NB4 (cell line): ENCODE results near the gene RFTN2.

Experiments used
- DNase-seq: peaks from one replicate; pipeline ENCODE4 v3.0.0; 2010; ENCODE audit warnings: low read depth
- H3K4me3 ChIP-seq: one replicate; pipeline ENCODE4 v1.5.1; 2011; ENCODE audit warnings: mild to moderate bottlenecking, low read depth, low read length, moderate library complexity
- CTCF ChIP-seq: IDR thresholded peaks from one replicate; pipeline ENCODE4 v1.5.1; 2012; ENCODE audit warnings: low read depth, low read length
- MYC ChIP-seq: IDR thresholded peaks from 2 replicates; pipeline ENCODE4 v1.6.1; 2011; ENCODE audit warnings: low read depth, low read length
- POLR2A ChIP-seq: IDR thresholded peaks from 2 replicates; pipeline ENCODE4 v1.6.1; 2011; ENCODE audit warnings: mild to moderate bottlenecking; ENCODE audit not compliant: insufficient read length; ENCODE audit errors: extremely low read depth
- TF ChIP-seq, protein P1 (sequence below): IDR thresholded peaks from 2 replicates; pipeline ENCODE4 v1.6.1; 2011; ENCODE audit warnings: low read depth, low read length

RFTN2 gene

GRCh38 chr2:197620133-197620532, 55.3 kb downstream of the RFTN2 start:
- H3K4me3 ChIP-seq = no peak overlapping the region
- TF ChIP-seq, protein P1, sequence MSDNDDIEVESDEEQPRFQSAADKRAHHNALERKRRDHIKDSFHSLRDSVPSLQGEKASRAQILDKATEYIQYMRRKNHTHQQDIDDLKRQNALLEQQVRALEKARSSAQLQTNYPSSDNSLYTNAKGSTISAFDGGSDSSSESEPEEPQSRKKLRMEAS = no peak
- TF ChIP-seq CTCF (no peak), POLR2A (no peak), MYC (no peak)
- DNase-seq = no peak

DNA sequence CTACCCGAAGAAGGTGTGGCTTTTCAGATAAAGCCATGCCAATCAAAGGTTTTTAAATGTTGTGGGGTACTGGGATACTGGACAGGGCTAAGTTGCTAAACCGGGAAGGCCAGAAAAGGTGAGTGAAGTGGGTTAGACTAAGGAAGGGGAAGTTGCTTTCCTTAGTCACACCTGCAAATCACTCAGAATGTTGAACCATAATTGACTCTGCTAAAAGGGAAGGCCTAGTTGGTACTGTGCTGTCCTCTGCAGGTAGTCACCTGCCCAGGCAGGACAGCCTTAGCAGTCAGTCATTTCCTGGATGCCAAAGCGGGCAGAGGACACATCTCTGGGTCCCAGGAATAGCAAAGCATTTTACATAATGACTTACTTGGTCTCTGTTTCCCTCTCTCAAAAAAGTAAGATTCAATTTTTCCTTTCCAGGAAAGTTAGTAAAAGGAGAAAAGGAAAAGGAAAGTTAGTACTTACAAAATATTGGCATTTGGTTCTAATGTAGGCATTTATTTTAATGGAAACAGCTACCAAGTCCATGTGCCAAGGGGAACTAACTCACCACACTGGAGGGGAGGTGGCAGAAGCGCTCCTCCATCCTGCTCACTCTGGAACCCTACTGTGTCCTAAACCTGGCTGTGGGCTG, 60.3 kb downstream of the RFTN2 start:
- H3K4me3 ChIP-seq = no peak overlapping the region
- no peak for DNase-seq
- TF ChIP-seq CTCF (no peak), MYC (no peak)
- TF ChIP-seq, protein P1 = no peak

- no peak for DNase-seq
- no peak for TF ChIP-seq CTCF
- no peak for TF ChIP-seq MYC
- TF ChIP-seq, protein P1 = no peak
- TF ChIP-seq POLR2A = no peak
- no peak overlapping the region for H3K4me3 ChIP-seq
These were observed 60.9 kb downstream of the RFTN2 start for GRCh38 chr2:197614532-197614931.

- H3K4me3 ChIP-seq = no peak overlapping the region
- no peak for TF ChIP-seq CTCF
- TF ChIP-seq POLR2A = no peak
- no peak for TF ChIP-seq MYC
- TF ChIP-seq, protein P1 = no peak
- DNase-seq = no peak
These were observed 61.8 kb downstream of the RFTN2 start for GRCh38 chr2:197613509-197613987.

DNA sequence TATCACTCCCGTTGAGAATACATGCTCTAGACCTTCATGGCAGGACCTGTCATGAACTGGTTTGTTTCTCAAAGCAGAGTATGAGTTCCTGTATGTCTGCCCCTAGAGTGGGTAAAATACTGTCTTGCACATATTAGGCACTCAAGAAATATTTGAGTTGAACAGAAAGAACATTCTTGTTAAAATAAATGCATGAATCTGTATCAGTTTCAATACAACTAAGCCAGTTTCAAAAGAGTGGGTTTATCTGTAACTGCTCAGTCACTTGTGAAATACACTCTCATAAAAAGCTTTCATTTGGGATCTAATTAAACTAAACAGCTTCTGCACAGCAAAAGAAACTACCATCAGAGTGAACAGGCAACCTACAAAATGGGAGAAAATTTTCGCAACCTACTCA, 69.2 kb downstream of the RFTN2 start:
- H3K4me3 ChIP-seq = no peak overlapping the region
- DNase-seq = no peak
- TF ChIP-seq, protein P1 = no peak
- TF ChIP-seq CTCF (no peak), POLR2A (no peak), MYC (no peak)
